RWPE2 (cell line): ENCODE results near the gene TKFC.

Experiments
- ATAC-seq: fragments of 200-7000 bp; cut with Tn5 transposase; 3 replicates; pipeline ENCODE4 v1.9.1; 2021; ENCODE audit warnings: low read depth
- DNase-seq: peaks from one replicate; pipeline ENCODE4 v3.0.0-alpha.2; 2020; ENCODE audit warnings: low spot score
- H3K27ac ChIP-seq: fragments of 450-650 bp; 2 replicates; pipeline ENCODE4 v1.5.1; 2017; ENCODE audit warnings: mild to moderate bottlenecking; ENCODE audit not compliant: poor library complexity, severe bottlenecking
- H3K27me3 ChIP-seq: fragments of 250-450 bp; sonication (Bioruptor Pico); 2 replicates; pipeline ENCODE4 v1.5.1; 2021; ENCODE audit warnings: mild to moderate bottlenecking, moderate library complexity; ENCODE audit not compliant: insufficient read depth, poor library complexity, severe bottlenecking
- H3K36me3 ChIP-seq: fragments of 250-450 bp; sonication (Bioruptor Pico); 2 replicates; pipeline ENCODE4 v1.5.1; 2020; ENCODE audit warnings: low read depth, mild to moderate bottlenecking, moderate library complexity
- H3K4me1 ChIP-seq: fragments of 250-450 bp; sonication (Bioruptor Pico); 2 replicates; pipeline ENCODE4 v1.5.1; 2021; ENCODE audit warnings: mild to moderate bottlenecking, moderate library complexity; ENCODE audit not compliant: insufficient read depth, poor library complexity, severe bottlenecking
- H3K4me3 ChIP-seq: fragments of 250-450 bp; sonication (Bioruptor Pico); 2 replicates; pipeline ENCODE4 v1.5.1; 2021; ENCODE audit warnings: mild to moderate bottlenecking, moderate library complexity; ENCODE audit not compliant: severe bottlenecking
- H3K9me3 ChIP-seq: fragments of 250-450 bp; sonication (Bioruptor Pico); 2 replicates; pipeline ENCODE4 v1.5.1; 2021; ENCODE audit warnings: mild to moderate bottlenecking, moderate library complexity; ENCODE audit not compliant: severe bottlenecking
- TF ChIP-seq, protein P1 (sequence below): fragments of 450-650 bp; IDR thresholded peaks from one replicate; pipeline ENCODE4 v1.5.1; 2017; ENCODE audit warnings: mild to moderate bottlenecking, moderate library complexity; ENCODE audit not compliant: poor library complexity, severe bottlenecking

Gene TKFC

DNA sequence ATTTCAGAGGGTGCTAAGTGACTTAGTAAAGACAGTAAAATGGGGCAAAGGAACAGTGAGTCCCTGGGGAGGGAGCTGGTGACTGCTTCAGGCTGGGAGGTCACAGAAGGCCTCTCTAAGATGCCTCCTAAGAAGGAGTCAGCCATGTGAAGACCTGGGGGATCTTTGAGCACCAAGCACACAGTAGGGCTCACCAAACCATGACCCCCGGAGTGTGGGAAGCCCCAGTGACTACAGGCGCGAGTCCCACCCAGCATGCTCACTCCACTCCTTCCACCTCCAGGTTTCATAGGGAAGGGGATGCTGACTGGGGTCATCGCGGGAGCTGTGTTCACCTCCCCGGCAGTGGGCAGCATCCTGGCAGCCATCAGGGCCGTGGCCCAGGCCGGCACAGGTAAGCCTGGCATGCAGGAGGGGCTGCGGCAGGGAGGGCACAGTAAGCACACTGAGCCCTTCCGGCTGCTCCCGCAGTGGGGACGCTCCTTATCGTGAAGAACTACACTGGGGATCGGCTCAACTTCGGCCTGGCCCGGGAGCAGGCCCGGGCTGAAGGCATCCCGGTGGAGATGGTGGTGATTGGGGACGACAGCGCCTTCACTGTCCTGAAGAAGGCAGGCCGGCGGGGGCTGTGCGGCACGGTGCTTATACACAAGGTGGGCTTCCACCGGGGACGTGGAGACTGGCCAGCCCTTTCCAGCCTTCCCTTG lies 5.9 kb downstream of the TKFC start:
- TF ChIP-seq, protein P1, sequence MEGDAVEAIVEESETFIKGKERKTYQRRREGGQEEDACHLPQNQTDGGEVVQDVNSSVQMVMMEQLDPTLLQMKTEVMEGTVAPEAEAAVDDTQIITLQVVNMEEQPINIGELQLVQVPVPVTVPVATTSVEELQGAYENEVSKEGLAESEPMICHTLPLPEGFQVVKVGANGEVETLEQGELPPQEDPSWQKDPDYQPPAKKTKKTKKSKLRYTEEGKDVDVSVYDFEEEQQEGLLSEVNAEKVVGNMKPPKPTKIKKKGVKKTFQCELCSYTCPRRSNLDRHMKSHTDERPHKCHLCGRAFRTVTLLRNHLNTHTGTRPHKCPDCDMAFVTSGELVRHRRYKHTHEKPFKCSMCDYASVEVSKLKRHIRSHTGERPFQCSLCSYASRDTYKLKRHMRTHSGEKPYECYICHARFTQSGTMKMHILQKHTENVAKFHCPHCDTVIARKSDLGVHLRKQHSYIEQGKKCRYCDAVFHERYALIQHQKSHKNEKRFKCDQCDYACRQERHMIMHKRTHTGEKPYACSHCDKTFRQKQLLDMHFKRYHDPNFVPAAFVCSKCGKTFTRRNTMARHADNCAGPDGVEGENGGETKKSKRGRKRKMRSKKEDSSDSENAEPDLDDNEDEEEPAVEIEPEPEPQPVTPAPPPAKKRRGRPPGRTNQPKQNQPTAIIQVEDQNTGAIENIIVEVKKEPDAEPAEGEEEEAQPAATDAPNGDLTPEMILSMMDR = no peak
- Histone ChIP-seq H3K4me1 (peaks cover 3% of the 10 kb centered on the region), H3K27me3 (no peaks in the 10 kb centered on the region), H3K36me3 (peaks cover 22% of the 10 kb centered on the region), H3K4me3 (no peak overlapping the region), H3K9me3 (no peaks in the 10 kb centered on the region), H3K27ac (no peak overlapping the region)
- ATAC-seq (no peak), DNase-seq (no peak)

DNA sequence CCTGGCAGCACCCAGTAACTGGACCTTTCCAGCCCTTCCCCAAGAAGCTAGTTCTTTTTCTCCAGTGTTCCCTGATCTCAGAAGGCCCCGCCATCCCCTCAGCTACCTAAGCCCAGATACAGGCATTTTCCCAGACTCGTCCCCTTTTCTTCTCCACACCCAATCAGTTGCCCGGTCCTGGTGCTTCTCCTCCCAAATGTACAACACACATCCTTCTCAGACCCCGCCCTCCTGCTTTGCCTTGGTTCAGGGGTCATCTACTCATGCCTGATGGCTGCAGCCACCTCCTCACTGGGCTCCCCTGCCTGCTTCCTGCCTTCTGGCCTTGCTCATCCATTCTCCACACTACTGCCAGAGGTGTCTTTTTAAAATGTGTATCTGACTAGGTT lies 6.5 kb downstream of the TKFC start:
- Histone ChIP-seq H3K4me1 (no peaks in the 10 kb centered on the region), H3K36me3 (peaks cover 22% of the 10 kb centered on the region), H3K27me3 (no peaks in the 10 kb centered on the region), H3K4me3 (no peak overlapping the region), H3K9me3 (no peaks in the 10 kb centered on the region), H3K27ac (no peak overlapping the region)
- TF ChIP-seq, protein P1 = no peak
- no peak for ATAC-seq
- no peak for DNase-seq

DNA sequence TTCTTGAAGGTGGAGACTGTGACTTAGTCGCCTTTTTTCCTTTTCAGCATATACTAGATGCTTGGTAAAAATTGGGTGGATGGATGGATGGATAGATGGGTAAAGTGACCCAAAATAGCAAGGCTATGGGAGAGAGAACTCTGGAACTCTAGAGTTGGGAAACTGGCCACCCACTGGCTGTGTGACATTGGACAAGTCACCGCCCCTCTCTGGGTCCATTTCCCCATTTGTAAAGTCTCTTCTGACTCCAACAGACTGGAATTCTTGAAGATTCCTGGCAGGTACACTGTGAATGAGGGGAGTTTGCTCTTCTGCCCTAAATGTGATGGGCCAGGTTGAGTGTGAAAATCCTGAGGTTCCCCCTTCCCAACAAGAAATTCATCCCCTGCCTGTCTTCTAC lies 8.0 kb downstream of the TKFC start:
- TF ChIP-seq, protein P1 = no peak
- H3K27me3 ChIP-seq = no peaks in the 10 kb centered on the region
- no peaks in the 10 kb centered on the region for H3K9me3 ChIP-seq
- H3K36me3 ChIP-seq = peaks cover 22% of the 10 kb centered on the region
- H3K27ac ChIP-seq = no peak overlapping the region
- ATAC-seq = no peak
- DNase-seq = no peak
- no peak overlapping the region for H3K4me3 ChIP-seq
- no peaks in the 10 kb centered on the region for H3K4me1 ChIP-seq

DNA sequence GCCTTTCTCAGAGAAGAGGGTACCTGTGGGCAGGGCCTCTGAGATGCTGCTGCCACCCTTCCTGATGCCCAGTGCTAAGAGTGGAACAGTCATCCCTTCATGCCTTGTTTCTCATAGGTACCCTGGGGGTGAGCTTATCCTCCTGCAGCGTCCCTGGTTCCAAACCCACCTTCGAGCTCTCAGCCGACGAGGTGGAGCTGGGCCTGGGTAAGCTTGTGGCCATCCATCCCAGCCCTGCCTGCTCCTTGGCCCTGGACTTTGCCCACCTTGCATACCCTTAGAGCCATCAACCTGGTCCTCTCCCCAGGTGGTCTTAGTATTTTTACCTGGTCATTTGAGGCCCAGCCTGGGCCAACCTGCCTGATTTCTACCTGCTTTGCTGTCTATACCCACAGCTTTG lies 8.7 kb downstream of the TKFC start:
- TF ChIP-seq, protein P1 = no peak
- H3K36me3 ChIP-seq = peaks cover 22% of the 10 kb centered on the region

DNA sequence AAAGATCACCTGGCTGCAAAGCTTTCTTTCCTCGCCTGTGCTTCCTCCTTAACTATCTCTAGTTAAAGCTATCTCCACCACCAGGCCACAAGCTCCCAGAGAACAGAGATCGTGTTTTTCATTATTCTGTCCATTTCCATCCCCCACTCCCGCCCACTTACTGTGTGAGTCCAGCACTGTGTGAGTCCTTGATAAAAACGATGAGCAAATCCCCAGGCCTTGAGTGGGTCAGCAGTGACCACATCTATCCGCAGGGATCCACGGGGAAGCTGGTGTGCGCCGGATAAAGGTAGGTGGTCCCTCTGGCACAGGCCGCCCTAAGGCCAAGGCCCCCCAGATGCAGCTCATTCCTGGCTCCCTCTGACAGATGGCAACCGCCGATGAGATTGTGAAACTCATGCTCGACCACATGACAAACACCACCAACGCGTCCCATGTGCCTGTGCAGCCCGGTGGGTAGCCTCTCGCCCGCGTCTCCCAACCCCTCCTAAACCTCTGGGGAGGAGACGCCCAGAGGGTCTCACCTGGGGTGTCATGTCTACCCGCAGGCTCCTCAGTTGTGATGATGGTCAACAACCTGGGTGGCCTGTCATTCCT lies 9.3 kb downstream of the TKFC start:
- no peaks in the 10 kb centered on the region for H3K9me3 ChIP-seq
- ATAC-seq = no peak
- H3K36me3 ChIP-seq = peaks cover 22% of the 10 kb centered on the region

More for the DNA sequence above, 8.7 kb downstream of the TKFC start:
- no peaks in the 10 kb centered on the region for H3K27me3 ChIP-seq
- H3K27ac ChIP-seq = no peak overlapping the region
- H3K9me3 ChIP-seq = no peaks in the 10 kb centered on the region
- DNase-seq = no peak
- ATAC-seq = no peak
- H3K4me3 ChIP-seq = no peak overlapping the region
- H3K4me1 ChIP-seq = no peaks in the 10 kb centered on the region

More for the DNA sequence above, 9.3 kb downstream of the TKFC start:
- Histone ChIP-seq H3K27me3 (no peaks in the 10 kb centered on the region), H3K4me1 (no peaks in the 10 kb centered on the region), H3K27ac (no peak overlapping the region), H3K4me3 (no peak overlapping the region)
- DNase-seq = no peak
- TF ChIP-seq, protein P1 = no peak
